ENCODE results near the gene GNGT2.

GNGT2 gene

GRCh38 chr17:49168706-49169105, 41.7 kb downstream of the GNGT2 start:
- DNase-seq (ENCODE audit: low read depth) = no peak

- no peak for DNase-seq (ENCODE audit: low read depth)
Measured at GRCh38 chr17:49165143-49165542, 45.2 kb downstream of the GNGT2 start.

GRCh38 chr17:49162866-49163265, 47.5 kb downstream of the GNGT2 start:
- DNase-seq (ENCODE audit: low read depth) = no peak

- no peak for DNase-seq (ENCODE audit: low read depth)
Measured at GRCh38 chr17:49157784-49158183, 52.6 kb downstream of the GNGT2 start.

- no peak for DNase-seq (ENCODE audit: low read depth)
Measured at GRCh38 chr17:49156256-49156655, 54.1 kb downstream of the GNGT2 start.

Data from stimulated activated CD8-positive, alpha-beta memory T cell treated with anti-CD3 and anti-CD28 coated beads, Interleukin-15, amount 100 ng/mL, for 1 hour (primary cell).